CD4-positive, alpha-beta memory T cell (primary cell): ENCODE data around the gene FAM222A. TPM values are rescaled to one million over a fixed set of nuclear protein-coding genes. Genes with fewer than 3 reads are reported as not detected.
A peak's percentile ranks its signal among the peaks of the same experiment; 100 is the strongest.

Experiments used
- CTCF ChIA-PET: fragments of 350-600 bp; sonication (Branson Sonifier 250); formaldehyde crosslinking; loops from one replicate; lab custom pipeline; 2021; ENCODE audit warnings: inconsistent platforms; ENCODE audit not compliant: partially characterized antibody; lab: Charles Lee
- POLR2A ChIA-PET: fragments of 350-600 bp; sonication (Branson Sonifier 250); formaldehyde crosslinking; loops from one replicate; lab custom pipeline; 2021; ENCODE audit not compliant: partially characterized antibody; lab: Charles Lee
- DNase-seq, 5 donors: peaks; one replicate each; pipeline versions ENCODE4 v3.0.0 to v3.0.0-alpha.2; 2020 to 2022; ENCODE audit warnings: mixed read lengths in 1 of 5
- H3K27ac ChIP-seq: one replicate; pipeline ENCODE4 v1.7.0; 2013; ENCODE audit warnings: low read depth, low read length
- H3K27me3 ChIP-seq: 2 replicates; pipeline ENCODE4 v1.7.0; 2013; ENCODE audit warnings: mild to moderate bottlenecking, low read length, moderate library complexity; ENCODE audit not compliant: insufficient read depth
- H3K36me3 ChIP-seq: 2 replicates; pipeline ENCODE4 v1.7.0; 2013; ENCODE audit warnings: mild to moderate bottlenecking, low read length, moderate library complexity; ENCODE audit not compliant: insufficient read depth
- H3K4me1 ChIP-seq: 2 replicates; pipeline ENCODE4 v1.7.0; 2013; ENCODE audit warnings: mild to moderate bottlenecking, low read length, moderate library complexity; ENCODE audit not compliant: insufficient read depth
- H3K4me3 ChIP-seq, 2 donors: one replicate each; pipeline ENCODE4 v1.7.0; 2013; ENCODE audit warnings: low read length in 2 of 2, mild to moderate bottlenecking in 1 of 2
- H3K9me3 ChIP-seq, 2 donors: one replicate each; pipeline ENCODE4 v1.7.0; 2013; ENCODE audit warnings: low read length in 2 of 2, control low read depth in 1 of 2; ENCODE audit not compliant: control insufficient read depth in 1 of 2
- H3K27ac Mint-ChIP-seq, 7 donors: one replicate each; pipeline ENCODE4 v1.8.0; 2020 to 2021; ENCODE audit warnings: mixed read lengths in 7 of 7, mild to moderate bottlenecking in 6 of 7, inconsistent platforms in 3 of 7, moderate library complexity in 3 of 7
- H3K27me3 Mint-ChIP-seq, 2 donors: one replicate each; pipeline ENCODE4 v1.8.0; 2020 to 2021; ENCODE audit warnings: mixed read lengths in 2 of 2
- H3K36me3 Mint-ChIP-seq, 2 donors: one replicate each; pipeline ENCODE4 v1.8.0; 2020 to 2021; ENCODE audit warnings: mixed read lengths in 2 of 2, inconsistent platforms in 1 of 2, mild to moderate bottlenecking in 1 of 2
- H3K4me1 Mint-ChIP-seq, 4 donors: one replicate each; pipeline ENCODE4 v1.8.0; 2020 to 2021; ENCODE audit warnings: mixed read lengths in 4 of 4, mild to moderate bottlenecking in 1 of 4
- H3K4me3 Mint-ChIP-seq, 8 donors: one replicate each; pipeline ENCODE4 v1.8.0; 2020 to 2021; ENCODE audit warnings: mixed read lengths in 8 of 8, mild to moderate bottlenecking in 7 of 8, moderate library complexity in 6 of 8, inconsistent platforms in 3 of 8
- H3K9me3 Mint-ChIP-seq, 8 donors: one replicate each; pipeline ENCODE4 v1.8.0; 2020 to 2021; ENCODE audit warnings: mixed read lengths in 8 of 8, mild to moderate bottlenecking in 5 of 8, inconsistent platforms in 3 of 8, moderate library complexity in 1 of 8
- intact Hi-C: fragments of 100-400 bp; cut with micrococcal nuclease; formaldehyde crosslinking; loops from one replicate; pipeline ENCODE4 v1.15.1; 2023
- polyA plus RNA-seq, 2 donors: library from polyadenylated mRNA; unstranded; fragments of 300-500 nt; fragmentation: Illumina TruSeq; gene quantifications; one replicate each; pipeline ENCODE4 v1.2.3, GENCODE V29; 2021
- total RNA-seq, 2 experiments: library from RNA; stranded (reverse); gene quantifications; one replicate each; pipeline ENCODE4 v1.2.3, GENCODE V29; 2021

The FAM222A gene
- total and polyA plus RNA-seq, 4 experiments from 2014 or later: 0.25 to 0.69 (median 0.55) TPM; not detected in 1

- no peaks in the 10 kb centered on the region for H3K4me1 ChIP-seq
- Mint-ChIP-seq H3K4me3 (no peak overlapping the region), H3K4me1 (no peaks in the 10 kb centered on the region), H3K36me3 (no peaks in the 10 kb centered on the region), H3K27ac (peak overlapping the region in 1 of 7 donors; percentile 36), H3K27me3 (peaks cover 8 to 21% of the 10 kb centered on the region in 2 donors), H3K9me3 (peaks cover 0 to 1% (median 0%) of the 10 kb centered on the region in 8 donors)
- CTCF ChIA-PET: no interaction called here
- H3K27ac ChIP-seq: no peak overlapping the region
- H3K36me3 ChIP-seq: no peaks in the 10 kb centered on the region
- no peak for DNase-seq
- H3K4me3 ChIP-seq: no peak overlapping the region
- H3K9me3 ChIP-seq: no peaks in the 10 kb centered on the region
- POLR2A ChIA-PET: no interaction called here
- intact Hi-C loops: no loop called here
- H3K27me3 ChIP-seq: peaks cover 10% of the 10 kb centered on the region
Measured at GRCh38 chr12:109731231-109731731, 17.7 kb downstream of the FAM222A start.

GRCh38 chr12:109731806-109732205 lies 18.2 kb downstream of the FAM222A start:
- no peak overlapping the region for H3K27ac ChIP-seq
- H3K27me3 ChIP-seq: peaks cover 10% of the 10 kb centered on the region
- H3K4me3 ChIP-seq: no peak overlapping the region
- Mint-ChIP-seq H3K27ac (no peak overlapping the region), H3K4me1 (no peaks in the 10 kb centered on the region), H3K9me3 (peaks cover 0 to 1% (median 0%) of the 10 kb centered on the region in 8 donors), H3K27me3 (peaks cover 8 to 21% of the 10 kb centered on the region in 2 donors), H3K36me3 (no peaks in the 10 kb centered on the region), H3K4me3 (no peak overlapping the region)
- intact Hi-C loops: no loop called here
- DNase-seq: no peak
- POLR2A ChIA-PET: no interaction called here
- no peaks in the 10 kb centered on the region for H3K9me3 ChIP-seq
- H3K36me3 ChIP-seq: no peaks in the 10 kb centered on the region
- H3K4me1 ChIP-seq: no peaks in the 10 kb centered on the region
- CTCF ChIA-PET: no interaction called here

- no peak overlapping the region for H3K27ac Mint-ChIP-seq
- CTCF ChIA-PET: no interaction called here
- no peak for DNase-seq
- no peaks in the 10 kb centered on the region for H3K4me1 ChIP-seq
- no peak overlapping the region for H3K4me3 ChIP-seq
- H3K36me3 ChIP-seq: no peaks in the 10 kb centered on the region
- H3K27ac ChIP-seq: no peak overlapping the region
- intact Hi-C loops: no loop called here
- H3K9me3 Mint-ChIP-seq: peaks cover 0 to 1% (median 0%) of the 10 kb centered on the region in 8 donors
- no peaks in the 10 kb centered on the region for H3K4me1 Mint-ChIP-seq
- no peaks in the 10 kb centered on the region for H3K36me3 Mint-ChIP-seq
- peaks cover 10% of the 10 kb centered on the region for H3K27me3 ChIP-seq
- no peak overlapping the region for H3K4me3 Mint-ChIP-seq
- POLR2A ChIA-PET: no interaction called here
- H3K9me3 ChIP-seq: no peaks in the 10 kb centered on the region
- H3K27me3 Mint-ChIP-seq: peaks cover 8 to 21% of the 10 kb centered on the region in 2 donors
Measured at GRCh38 chr12:109732321-109733305, 19.0 kb downstream of the FAM222A start.

- H3K4me3 Mint-ChIP-seq: no peak overlapping the region
- no peaks in the 10 kb centered on the region for H3K4me1 Mint-ChIP-seq
- ChIA-PET CTCF (no interaction called here), POLR2A (no interaction called here)
- H3K36me3 ChIP-seq: no peaks in the 10 kb centered on the region
- H3K36me3 Mint-ChIP-seq: no peaks in the 10 kb centered on the region
- H3K27ac Mint-ChIP-seq: no peak overlapping the region
- H3K27me3 Mint-ChIP-seq: peaks cover 8 to 23% of the 10 kb centered on the region in 2 donors
- no peak overlapping the region for H3K27ac ChIP-seq
- H3K4me3 ChIP-seq: no peak overlapping the region
- no peak for DNase-seq
- H3K9me3 ChIP-seq: no peaks in the 10 kb centered on the region
- H3K4me1 ChIP-seq: no peaks in the 10 kb centered on the region
- peaks cover 0 to 1% (median 0%) of the 10 kb centered on the region in 8 donors for H3K9me3 Mint-ChIP-seq
- H3K27me3 ChIP-seq: peaks cover 10% of the 10 kb centered on the region
- intact Hi-C loops: no loop called here
Measured at GRCh38 chr12:109734219-109735000, 20.8 kb downstream of the FAM222A start.

- H3K27ac Mint-ChIP-seq: no peak overlapping the region
- no peaks in the 10 kb centered on the region for H3K4me1 Mint-ChIP-seq
- Histone ChIP-seq H3K9me3 (no peaks in the 10 kb centered on the region), H3K27me3 (peaks cover 10% of the 10 kb centered on the region), H3K36me3 (no peaks in the 10 kb centered on the region), H3K27ac (no peak overlapping the region), H3K4me3 (no peak overlapping the region), H3K4me1 (no peaks in the 10 kb centered on the region)
- peaks cover 0 to 1% (median 0%) of the 10 kb centered on the region in 8 donors for H3K9me3 Mint-ChIP-seq
- ChIA-PET POLR2A (no interaction called here), CTCF (no interaction called here)
- no peak overlapping the region for H3K4me3 Mint-ChIP-seq
- intact Hi-C loops: no loop called here
- DNase-seq: no peak
- H3K36me3 Mint-ChIP-seq: no peaks in the 10 kb centered on the region
- peaks cover 8 to 24% of the 10 kb centered on the region in 2 donors for H3K27me3 Mint-ChIP-seq
Measured at GRCh38 chr12:109735051-109735521, 21.5 kb downstream of the FAM222A start.

- CTCF ChIA-PET: no interaction called here
- Mint-ChIP-seq H3K27ac (no peak overlapping the region), H3K4me3 (no peak overlapping the region), H3K4me1 (no peaks in the 10 kb centered on the region), H3K9me3 (peaks cover 0 to 1% (median 0%) of the 10 kb centered on the region in 8 donors), H3K36me3 (no peaks in the 10 kb centered on the region), H3K27me3 (peaks cover 8 to 28% of the 10 kb centered on the region in 2 donors)
- no peaks in the 10 kb centered on the region for H3K4me1 ChIP-seq
- H3K4me3 ChIP-seq: no peak overlapping the region
- no peak overlapping the region for H3K27ac ChIP-seq
- peaks cover 10% of the 10 kb centered on the region for H3K27me3 ChIP-seq
- no peaks in the 10 kb centered on the region for H3K36me3 ChIP-seq
- no peaks in the 10 kb centered on the region for H3K9me3 ChIP-seq
- POLR2A ChIA-PET: no interaction called here
- intact Hi-C loops: no loop called here
- no peak for DNase-seq
Measured at GRCh38 chr12:109735825-109736551, 22.4 kb downstream of the FAM222A start.
